GM21367 (cell line): ENCODE measurements around the gene IQSEC3.

ENCODE experiments used
- ATAC-seq: cut with Tn5 transposase; IDR thresholded peaks from one replicate; pipeline ENCODE4 v1.9.1; 2021; ENCODE audit not compliant: unreplicated experiment

The IQSEC3 gene

GRCh38 chr12:162467-163307 lies 96.1 kb downstream of the IQSEC3 start:
- ATAC-seq: no peak

GRCh38 chr12:163406-163986 lies 96.9 kb downstream of the IQSEC3 start:
- no peak for ATAC-seq

- ATAC-seq: no peak
Measured at GRCh38 chr12:164207-164606, 97.6 kb downstream of the IQSEC3 start.

- ATAC-seq: no peak
Measured at GRCh38 chr12:165862-166368, 99.3 kb downstream of the IQSEC3 start.

GRCh38 chr12:166425-167075 lies 100.0 kb downstream of the IQSEC3 start:
- no peak for ATAC-seq

GRCh38 chr12:167959-168600 lies 101.5 kb downstream of the IQSEC3 start:
- ATAC-seq: no peak

GRCh38 chr12:168763-169525 lies 102.4 kb downstream of the IQSEC3 start:
- no peak for ATAC-seq

GRCh38 chr12:169528-170370 lies 103.2 kb downstream of the IQSEC3 start:
- ATAC-seq: no peak

GRCh38 chr12:170371-171225 lies 104.0 kb downstream of the IQSEC3 start:
- ATAC-seq: no peak

- no peak for ATAC-seq
Measured at GRCh38 chr12:171276-171675, 104.7 kb downstream of the IQSEC3 start.

- no peak for ATAC-seq
Measured at GRCh38 chr12:171743-172676, 105.4 kb downstream of the IQSEC3 start.

- ATAC-seq: no peak
Measured at GRCh38 chr12:172732-173161, 106.2 kb downstream of the IQSEC3 start.

- ATAC-seq: no peak
Measured at GRCh38 chr12:174124-174523, 107.6 kb downstream of the IQSEC3 start.

GRCh38 chr12:174596-174995 lies 108.0 kb downstream of the IQSEC3 start:
- ATAC-seq: no peak

- ATAC-seq: no peak
Measured at GRCh38 chr12:175250-175649, 108.7 kb downstream of the IQSEC3 start.

GRCh38 chr12:175759-176158 lies 109.2 kb downstream of the IQSEC3 start:
- ATAC-seq: no peak

- no peak for ATAC-seq
Measured at GRCh38 chr12:176321-177181, 110.0 kb downstream of the IQSEC3 start.
